Trophoblast cell (in vitro differentiated cells and primary cell): ENCODE measurements around the gene BOC.

ENCODE experiments used
- DNase-seq, 2 donors: peaks; one replicate each; pipeline ENCODE4 v3.0.0-alpha.2; 2016
- H2AFZ ChIP-seq: 2 replicates; pipeline ENCODE4 v1.6.1; 2013; ENCODE audit warnings: low read length, moderate library complexity, mild to moderate bottlenecking; ENCODE audit not compliant: insufficient read depth, poor library complexity
- H2AK5ac ChIP-seq: 2 replicates; pipeline ENCODE4 v1.6.1; 2013; ENCODE audit warnings: mild to moderate bottlenecking, low read length
- H2BK120ac ChIP-seq: 2 replicates; pipeline ENCODE4 v1.6.1; 2013; ENCODE audit warnings: low read length, mild to moderate bottlenecking, moderate library complexity; ENCODE audit not compliant: insufficient read depth, poor library complexity
- H2BK12ac ChIP-seq: 2 replicates; pipeline ENCODE4 v1.6.1; 2013; ENCODE audit warnings: mild to moderate bottlenecking, low read length, moderate library complexity
- H2BK5ac ChIP-seq: 2 replicates; pipeline ENCODE4 v1.6.1; 2013; ENCODE audit warnings: low read length, low read depth, moderate library complexity, mild to moderate bottlenecking; ENCODE audit not compliant: poor library complexity
- H3K14ac ChIP-seq: 2 replicates; pipeline ENCODE4 v1.6.1; 2013; ENCODE audit warnings: mild to moderate bottlenecking, low read length
- H3K18ac ChIP-seq: 2 replicates; pipeline ENCODE4 v1.6.1; 2013; ENCODE audit warnings: mild to moderate bottlenecking, low read length
- H3K23ac ChIP-seq: 2 replicates; pipeline ENCODE4 v1.6.1; 2013; ENCODE audit warnings: low read length
- H3K27ac ChIP-seq: 2 replicates; pipeline ENCODE4 v1.5.1; 2013; ENCODE audit warnings: low read depth, mild to moderate bottlenecking, inconsistent platforms, low read length, moderate library complexity
- H3K27me3 ChIP-seq: 2 replicates; pipeline ENCODE4 v1.6.1; 2013; ENCODE audit warnings: inconsistent platforms, mild to moderate bottlenecking, low read length, moderate library complexity; ENCODE audit not compliant: insufficient read depth
- H3K36me3 ChIP-seq, 2 experiments: 1 replicate in 1 of 2; 2 replicates in 1 of 2; pipeline ENCODE4 v1.6.1; 2013; ENCODE audit warnings: low read length in 2 of 2, mild to moderate bottlenecking in 2 of 2, moderate library complexity in 1 of 2; ENCODE audit not compliant: insufficient read depth in 2 of 2, control insufficient read depth in 1 of 2
- H3K4ac ChIP-seq: 2 replicates; pipeline ENCODE4 v1.6.1; 2013; ENCODE audit warnings: low read depth, mild to moderate bottlenecking, low read length, moderate library complexity
- H3K4me1 ChIP-seq, 2 experiments: 1 replicate in 1 of 2; 2 replicates in 1 of 2; pipeline ENCODE4 v1.6.1; 2013; ENCODE audit warnings: low read length in 2 of 2, mild to moderate bottlenecking in 2 of 2, moderate library complexity in 1 of 2; ENCODE audit not compliant: insufficient read depth in 2 of 2, control insufficient read depth in 1 of 2
- H3K4me2 ChIP-seq: 2 replicates; pipeline ENCODE4 v1.6.1; 2013; ENCODE audit warnings: inconsistent platforms, mild to moderate bottlenecking, low read length, moderate library complexity
- H3K4me3 ChIP-seq: 2 replicates; pipeline ENCODE4 v1.5.1; 2013; ENCODE audit warnings: mild to moderate bottlenecking, low read depth, low read length, inconsistent platforms
- H3K79me1 ChIP-seq: one replicate; pipeline ENCODE4 v1.6.1; 2013; ENCODE audit warnings: low read length
- H3K79me2 ChIP-seq: 2 replicates; pipeline ENCODE4 v1.6.1; 2013; ENCODE audit warnings: low read length, mild to moderate bottlenecking; ENCODE audit not compliant: control insufficient read depth, insufficient read depth, poor library complexity
- H3K9ac ChIP-seq: 2 replicates; pipeline ENCODE4 v1.6.1; 2013; ENCODE audit warnings: mild to moderate bottlenecking, low read length
- H3K9me3 ChIP-seq: 2 replicates; pipeline ENCODE4 v1.6.1; 2013; ENCODE audit warnings: low read depth, mild to moderate bottlenecking, control low read depth, inconsistent platforms, low read length; ENCODE audit not compliant: insufficient read depth
- H4K12ac ChIP-seq: 2 replicates; pipeline ENCODE4 v1.6.1; 2013; ENCODE audit warnings: low read depth, mild to moderate bottlenecking, low read length, moderate library complexity
- H4K8ac ChIP-seq: 2 replicates; pipeline ENCODE4 v1.6.1; 2013; ENCODE audit warnings: low read depth, mild to moderate bottlenecking, low read length, moderate library complexity
- H4K91ac ChIP-seq: one replicate; pipeline ENCODE4 v1.6.1; 2013; ENCODE audit warnings: low read depth, mild to moderate bottlenecking, low read length, moderate library complexity
- WGBS: extraction: QIAGEN DNeasy Blood & Tissue Kit; methylation state at CpG from one replicate; pipeline ENCODE4 v1.1.7; 2013; ENCODE audit warnings: missing lambda C conversion rate; ENCODE audit not compliant: insufficient read length, insufficient coverage; ENCODE audit errors: extremely low coverage; 5-methylcytosine and 5-hydroxymethylcytosine counted together

Gene BOC

GRCh38 chr3:113297287-113297686 is 85.9 kb downstream of the BOC start:
- Histone ChIP-seq H3K18ac (no peak overlapping the region), H3K36me3 (no peaks in the 10 kb centered on the region), H3K27ac (no peak overlapping the region), H3K4ac (no peak overlapping the region), H4K12ac (no peak overlapping the region), H3K79me1 (no peaks in the 10 kb centered on the region), H3K4me2 (no peak overlapping the region), H3K79me2 (no peaks in the 10 kb centered on the region), H3K9me3 (no peaks in the 10 kb centered on the region), H3K4me3 (no peak overlapping the region), H2BK120ac (no peak overlapping the region), H2BK12ac (no peak overlapping the region), H3K4me1 (no peaks in the 10 kb centered on the region), H4K91ac (no peak overlapping the region), H3K27me3 (no peaks in the 10 kb centered on the region), H4K8ac (no peak overlapping the region), H3K23ac (no peak overlapping the region), H2BK5ac (no peak overlapping the region), H2AK5ac (no peak overlapping the region), H2AFZ (no peak overlapping the region), H3K14ac (no peak overlapping the region), H3K9ac (no peak overlapping the region)
- WGBS: no CpG with 5 or more reads among the region's 2 CpGs
- no peak for DNase-seq

DNA sequence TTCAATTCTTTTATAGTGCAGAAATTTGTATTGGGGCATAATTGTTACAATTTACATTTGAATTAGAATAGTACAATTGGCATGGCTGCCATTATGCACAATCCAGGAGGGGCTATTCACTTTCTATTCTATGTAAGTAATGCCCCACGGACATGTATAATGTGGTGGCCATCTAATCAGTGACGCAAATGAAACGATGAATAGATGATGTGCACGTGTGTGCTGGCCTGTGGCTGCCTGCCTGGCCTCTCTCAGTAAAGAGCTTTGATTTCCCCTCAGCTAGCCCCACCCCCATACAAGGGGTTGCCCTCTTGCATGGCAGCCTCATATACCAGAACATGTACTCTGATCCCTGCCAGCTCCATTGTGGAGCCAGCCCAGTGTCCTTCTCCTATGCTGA is 86.5 kb downstream of the BOC start:
- H3K9ac ChIP-seq: no peak overlapping the region
- H3K27ac ChIP-seq: no peak overlapping the region
- DNase-seq: no peak
- no peak overlapping the region for H3K14ac ChIP-seq
- H3K4me1 ChIP-seq: no peaks in the 10 kb centered on the region
- no peak overlapping the region for H2BK5ac ChIP-seq
- no peak overlapping the region for H2AK5ac ChIP-seq
- no peaks in the 10 kb centered on the region for H3K79me2 ChIP-seq
- no peak overlapping the region for H4K8ac ChIP-seq
- H2BK120ac ChIP-seq: no peak overlapping the region
- WGBS: no CpG with 5 or more reads among the region's 4 CpGs
- no peaks in the 10 kb centered on the region for H3K9me3 ChIP-seq
- H3K27me3 ChIP-seq: no peaks in the 10 kb centered on the region
- no peak overlapping the region for H4K91ac ChIP-seq
- H3K4me3 ChIP-seq: no peak overlapping the region
- H2AFZ ChIP-seq: no peak overlapping the region
- no peak overlapping the region for H3K4me2 ChIP-seq
- no peak overlapping the region for H4K12ac ChIP-seq
- H3K23ac ChIP-seq: no peak overlapping the region
- H3K36me3 ChIP-seq: no peaks in the 10 kb centered on the region
- no peaks in the 10 kb centered on the region for H3K79me1 ChIP-seq
- H2BK12ac ChIP-seq: no peak overlapping the region
- no peak overlapping the region for H3K18ac ChIP-seq
- no peak overlapping the region for H3K4ac ChIP-seq

DNA sequence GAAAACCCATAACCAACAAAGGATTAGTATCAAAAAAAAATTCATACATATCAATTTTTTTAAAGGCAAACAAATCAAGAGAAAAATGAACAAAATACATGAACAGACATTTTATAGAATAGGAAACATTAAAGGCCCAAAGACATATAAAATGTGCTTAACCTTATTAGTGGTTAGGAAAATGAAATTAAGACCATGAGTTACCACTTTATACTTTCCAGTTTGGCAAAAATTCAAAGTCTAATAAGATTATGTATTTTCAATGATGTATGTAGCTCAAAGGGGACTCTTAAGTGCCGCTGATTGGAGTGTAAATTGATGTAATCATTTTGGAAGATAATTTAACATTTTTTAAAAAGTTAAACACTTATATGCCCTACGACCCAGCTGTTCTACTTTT is 89.2 kb downstream of the BOC start:
- Histone ChIP-seq H4K8ac (no peak overlapping the region), H3K27me3 (no peaks in the 10 kb centered on the region), H2BK5ac (no peak overlapping the region), H2BK12ac (no peak overlapping the region), H2AFZ (no peak overlapping the region), H4K91ac (no peak overlapping the region), H2AK5ac (no peak overlapping the region), H3K4me2 (no peak overlapping the region), H3K4me3 (no peak overlapping the region), H3K27ac (no peak overlapping the region), H3K79me2 (no peaks in the 10 kb centered on the region), H3K9me3 (no peaks in the 10 kb centered on the region), H3K4ac (no peak overlapping the region), H2BK120ac (no peak overlapping the region), H3K79me1 (no peaks in the 10 kb centered on the region), H3K18ac (no peak overlapping the region), H4K12ac (no peak overlapping the region), H3K9ac (no peak overlapping the region), H3K23ac (no peak overlapping the region), H3K14ac (no peak overlapping the region), H3K4me1 (no peaks in the 10 kb centered on the region), H3K36me3 (no peaks in the 10 kb centered on the region)
- WGBS: no CpG with 5 or more reads among the region's 2 CpGs
- no peak for DNase-seq

DNA sequence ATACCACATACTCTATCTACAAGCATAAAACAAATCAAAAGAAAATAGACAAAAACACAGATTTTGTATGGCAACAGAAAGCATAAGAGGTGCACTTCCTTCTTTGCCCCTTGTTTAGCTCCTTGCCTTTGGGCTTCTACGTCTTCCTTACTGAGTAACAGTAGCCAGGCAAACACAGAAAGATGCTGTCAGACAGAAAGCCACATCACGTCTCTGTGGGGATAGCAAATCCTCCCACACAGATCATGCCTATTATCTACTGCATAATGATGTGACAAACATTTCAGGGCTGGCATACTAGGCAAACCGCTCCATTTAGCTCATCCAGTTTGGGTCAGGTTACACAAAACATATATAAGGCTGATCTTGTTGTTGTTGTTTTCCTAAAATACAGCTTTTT is 92.7 kb downstream of the BOC start:
- H3K9me3 ChIP-seq: no peaks in the 10 kb centered on the region
- no peak overlapping the region for H2BK120ac ChIP-seq
- no peaks in the 10 kb centered on the region for H3K79me1 ChIP-seq
- H3K4ac ChIP-seq: no peak overlapping the region
- no peak overlapping the region for H3K18ac ChIP-seq
- no peak overlapping the region for H2BK5ac ChIP-seq
- no peaks in the 10 kb centered on the region for H3K27me3 ChIP-seq
- no peak overlapping the region for H2AFZ ChIP-seq
- no peak overlapping the region for H2BK12ac ChIP-seq
- no peaks in the 10 kb centered on the region for H3K79me2 ChIP-seq
- H3K23ac ChIP-seq: no peak overlapping the region
- H3K14ac ChIP-seq: no peak overlapping the region
- no peak overlapping the region for H4K8ac ChIP-seq
- H3K9ac ChIP-seq: no peak overlapping the region
- no peak overlapping the region for H3K27ac ChIP-seq
- H2AK5ac ChIP-seq: no peak overlapping the region
- H3K36me3 ChIP-seq: no peaks in the 10 kb centered on the region
- no peak overlapping the region for H4K91ac ChIP-seq
- H4K12ac ChIP-seq: no peak overlapping the region
- H3K4me1 ChIP-seq: no peaks in the 10 kb centered on the region
- H3K4me3 ChIP-seq: no peak overlapping the region
- WGBS: no CpG with 5 or more reads among the region's 3 CpGs
- no peak overlapping the region for H3K4me2 ChIP-seq
- no peak for DNase-seq
